Measurements from ENCODE around the gene PALM3. TPM values are rescaled to one million over a fixed set of nuclear protein-coding genes. Genes with fewer than 3 reads are reported as not detected.
"Not testable (repeated sequence)": the region's sequence is repeated elsewhere in the genome, so short reads cannot be mapped to it uniquely, and the experiment has no call there.

The PALM3 gene
- total RNA-seq, 1 donor from 2014 or later, result not detected

DNA sequence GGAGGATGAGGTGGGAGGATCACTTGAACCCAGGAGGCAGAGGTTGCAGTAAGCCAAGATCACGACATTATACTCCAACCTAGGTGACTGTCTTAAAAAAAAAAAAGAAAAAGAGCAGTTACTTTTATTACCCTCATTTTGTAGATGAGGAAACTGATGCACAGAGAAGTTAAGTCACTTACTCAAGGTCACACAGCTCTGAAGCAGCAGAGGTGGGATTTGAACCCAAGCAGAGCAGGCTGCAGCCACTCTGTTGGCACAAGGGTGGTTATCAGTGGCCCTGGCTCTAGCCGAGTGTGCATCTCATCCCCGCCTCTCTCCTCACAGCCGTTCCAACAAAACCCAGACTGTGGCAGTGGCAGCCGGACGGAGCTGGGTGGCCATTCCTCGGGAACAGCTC lies 22.7 kb downstream of the PALM3 start:
- H3K9ac ChIP-seq, result no peak overlapping the region
- H3F3A ChIP-seq (ENCODE audit: low read depth), result no peaks in the 10 kb centered on the region
- no peak overlapping the region for H3K27ac ChIP-seq
- no peak overlapping the region for H3K4me2 ChIP-seq
- H3K9me3 ChIP-seq (ENCODE audit: low read depth), result no peaks in the 10 kb centered on the region
- no peak overlapping the region for H3K27ac Mint-ChIP-seq
- no peak overlapping the region for H2AFZ ChIP-seq (replicated peaks)
- H3K27me3 Mint-ChIP-seq (ENCODE audit: insufficient read depth, low read depth), result peaks cover 2% of the 10 kb centered on the region
- H3K27me3 ChIP-seq, result no peaks in the 10 kb centered on the region
- H3K4me1 ChIP-seq, result no peaks in the 10 kb centered on the region
- H3K9me3 Mint-ChIP-seq, result no peaks in the 10 kb centered on the region
- H4K20me1 ChIP-seq (ENCODE audit: low read depth), result no peaks in the 10 kb centered on the region
- no peaks in the 10 kb centered on the region for H3K36me3 ChIP-seq
- no peaks in the 10 kb centered on the region for H3K79me2 ChIP-seq (ENCODE audit: low read depth)
- TF ChIP-seq, protein P1, sequence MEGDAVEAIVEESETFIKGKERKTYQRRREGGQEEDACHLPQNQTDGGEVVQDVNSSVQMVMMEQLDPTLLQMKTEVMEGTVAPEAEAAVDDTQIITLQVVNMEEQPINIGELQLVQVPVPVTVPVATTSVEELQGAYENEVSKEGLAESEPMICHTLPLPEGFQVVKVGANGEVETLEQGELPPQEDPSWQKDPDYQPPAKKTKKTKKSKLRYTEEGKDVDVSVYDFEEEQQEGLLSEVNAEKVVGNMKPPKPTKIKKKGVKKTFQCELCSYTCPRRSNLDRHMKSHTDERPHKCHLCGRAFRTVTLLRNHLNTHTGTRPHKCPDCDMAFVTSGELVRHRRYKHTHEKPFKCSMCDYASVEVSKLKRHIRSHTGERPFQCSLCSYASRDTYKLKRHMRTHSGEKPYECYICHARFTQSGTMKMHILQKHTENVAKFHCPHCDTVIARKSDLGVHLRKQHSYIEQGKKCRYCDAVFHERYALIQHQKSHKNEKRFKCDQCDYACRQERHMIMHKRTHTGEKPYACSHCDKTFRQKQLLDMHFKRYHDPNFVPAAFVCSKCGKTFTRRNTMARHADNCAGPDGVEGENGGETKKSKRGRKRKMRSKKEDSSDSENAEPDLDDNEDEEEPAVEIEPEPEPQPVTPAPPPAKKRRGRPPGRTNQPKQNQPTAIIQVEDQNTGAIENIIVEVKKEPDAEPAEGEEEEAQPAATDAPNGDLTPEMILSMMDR (IDR thresholded peaks at IDR 0.05), result no peak
- TF ChIP-seq EZH2 (IDR thresholded peaks at IDR 0.05) (no peak), EZH2phosphoT487 (IDR thresholded peaks at IDR 0.05) (no peak)
- H3K4me3 ChIP-seq, result no peak overlapping the region
- no peak overlapping the region for H3K4me3 Mint-ChIP-seq
- peaks cover 6% of the 10 kb centered on the region for H3K4me1 Mint-ChIP-seq
- no peaks in the 10 kb centered on the region for H3K36me3 Mint-ChIP-seq
- no peak for DNase-seq (ENCODE audit: low spot score)

DNA sequence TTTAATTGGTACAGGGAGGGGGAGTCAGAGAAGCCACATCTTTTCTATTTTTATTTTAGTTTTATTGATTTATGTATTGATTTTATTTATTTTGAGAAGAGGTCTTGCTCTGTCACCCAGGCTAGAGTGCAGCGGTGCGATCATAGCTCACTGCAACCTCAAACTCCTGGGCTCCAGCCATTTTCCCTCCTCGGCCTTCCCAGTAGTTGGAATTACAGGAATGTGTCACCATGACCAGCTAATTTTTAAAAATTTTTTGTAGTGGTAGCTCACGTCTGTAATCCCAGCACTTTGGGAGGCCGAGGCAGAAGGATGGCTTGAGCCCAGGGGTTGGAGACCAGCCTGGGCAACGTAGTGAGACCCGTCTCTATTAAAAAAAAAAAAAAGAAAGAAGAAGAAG lies 26.2 kb downstream of the PALM3 start:
- Histone ChIP-seq H3F3A (ENCODE audit: low read depth) (peaks cover 6% of the 10 kb centered on the region), H2AFZ (replicated peaks) (no peak overlapping the region), H3K9me3 (ENCODE audit: low read depth) (no peaks in the 10 kb centered on the region), H3K27me3 (peaks cover 18% of the 10 kb centered on the region), H3K9ac (no peak overlapping the region), H3K36me3 (no peaks in the 10 kb centered on the region), H3K4me2 (no peak overlapping the region), H3K27ac (no peak overlapping the region), H3K79me2 (ENCODE audit: low read depth) (no peaks in the 10 kb centered on the region), H3K4me1 (peaks cover 6% of the 10 kb centered on the region), H4K20me1 (ENCODE audit: low read depth) (no peaks in the 10 kb centered on the region), H3K4me3 (no peak overlapping the region)
- Mint-ChIP-seq H3K36me3 (no peaks in the 10 kb centered on the region), H3K4me1 (peaks cover 8% of the 10 kb centered on the region), H3K27me3 (ENCODE audit: insufficient read depth, low read depth) (peaks cover 6% of the 10 kb centered on the region), H3K9me3 (no peaks in the 10 kb centered on the region), H3K4me3 (no peak overlapping the region), H3K27ac (no peak overlapping the region)
- no peak for TF ChIP-seq EZH2 (IDR thresholded peaks at IDR 0.05)
- TF ChIP-seq, protein P1 (IDR thresholded peaks at IDR 0.05), result no peak
- TF ChIP-seq EZH2phosphoT487 (IDR thresholded peaks at IDR 0.05), result no peak
- no peak for DNase-seq (ENCODE audit: low spot score)

DNA sequence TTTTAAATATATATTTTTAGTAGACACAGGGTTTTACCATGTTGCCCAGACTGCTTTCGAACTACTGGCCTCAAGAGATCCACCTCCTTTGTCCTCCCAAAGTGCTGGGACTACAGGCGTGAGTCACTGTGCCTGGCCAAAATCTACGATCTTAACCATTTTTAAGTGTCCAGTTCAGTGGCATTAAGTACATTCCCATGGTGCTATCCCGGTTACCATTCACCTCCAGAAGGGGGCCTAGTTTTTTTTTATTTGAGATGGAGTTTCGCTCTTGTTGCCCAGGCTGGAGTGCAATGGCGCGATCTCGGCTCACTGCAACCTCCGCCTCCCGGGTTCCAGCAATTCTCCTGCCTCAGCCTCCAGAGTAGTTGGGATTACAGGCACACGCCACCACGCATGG lies 26.7 kb downstream of the PALM3 start:
- H2AFZ ChIP-seq (replicated peaks); H3K9me3 Mint-ChIP-seq; H4K20me1 ChIP-seq (ENCODE audit: low read depth); H3K9me3 ChIP-seq (ENCODE audit: low read depth); H3K4me2 ChIP-seq; H3K27ac ChIP-seq; H3K4me1 Mint-ChIP-seq; DNase-seq (ENCODE audit: low spot score); H3K36me3 ChIP-seq; H3K27ac Mint-ChIP-seq; H3K36me3 Mint-ChIP-seq; H3K27me3 Mint-ChIP-seq (ENCODE audit: insufficient read depth, low read depth); H3K9ac ChIP-seq; H3K4me3 Mint-ChIP-seq; H3K4me3 ChIP-seq; H3K79me2 ChIP-seq (ENCODE audit: low read depth); H3K4me1 ChIP-seq: not testable (repeated sequence)
- TF ChIP-seq, protein P1 (IDR thresholded peaks at IDR 0.05), result peak; percentile 21
- H3K27me3 ChIP-seq, result peaks cover 23% of the 10 kb centered on the region
- H3F3A ChIP-seq (ENCODE audit: low read depth), result peaks cover 12% of the 10 kb centered on the region

DNA sequence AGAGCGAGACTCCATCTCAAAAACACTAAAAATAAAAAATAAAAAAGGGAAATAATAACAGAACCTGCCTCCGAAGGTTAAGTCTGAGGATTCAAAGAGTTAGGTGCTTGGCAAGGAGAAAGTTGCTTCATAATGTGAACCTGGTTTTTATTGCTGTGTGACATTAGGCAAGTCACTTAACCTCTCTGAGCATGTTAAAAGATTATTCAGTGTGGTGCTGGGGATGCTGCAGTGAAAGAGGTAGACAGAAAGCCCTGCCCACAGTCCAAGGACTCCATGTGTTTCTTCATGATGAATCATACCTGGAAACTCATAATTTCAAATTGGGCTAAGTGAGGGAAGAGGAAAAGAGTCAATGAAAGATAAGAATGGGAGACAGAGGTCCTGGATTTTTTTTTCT lies 27.9 kb downstream of the PALM3 start:
- TF ChIP-seq EZH2phosphoT487 (IDR thresholded peaks at IDR 0.05), result no peak
- TF ChIP-seq, protein P1 (IDR thresholded peaks at IDR 0.05), result no peak
- no peak for TF ChIP-seq EZH2 (IDR thresholded peaks at IDR 0.05)
- H3K4me1 Mint-ChIP-seq, result peaks cover 8% of the 10 kb centered on the region
- H3K27ac ChIP-seq, result no peak overlapping the region
- H3K9ac ChIP-seq, result no peak overlapping the region
- H3K79me2 ChIP-seq (ENCODE audit: low read depth), result no peaks in the 10 kb centered on the region
- peak overlapping the region; percentile 36 for H3K4me3 Mint-ChIP-seq
- H2AFZ ChIP-seq (replicated peaks), result no peak overlapping the region
- H3K36me3 ChIP-seq, result no peaks in the 10 kb centered on the region
- no peak overlapping the region for H3K4me2 ChIP-seq
- H3K4me3 ChIP-seq, result no peak overlapping the region
- no peaks in the 10 kb centered on the region for H3K9me3 ChIP-seq (ENCODE audit: low read depth)
- H3F3A ChIP-seq (ENCODE audit: low read depth), result peaks cover 12% of the 10 kb centered on the region
- no peaks in the 10 kb centered on the region for H3K9me3 Mint-ChIP-seq
- no peaks in the 10 kb centered on the region for H3K36me3 Mint-ChIP-seq
- H3K27ac Mint-ChIP-seq, result no peak overlapping the region
- peaks cover 6% of the 10 kb centered on the region for H3K27me3 Mint-ChIP-seq (ENCODE audit: insufficient read depth, low read depth)
- DNase-seq (ENCODE audit: low spot score), result no peak
- H4K20me1 ChIP-seq (ENCODE audit: low read depth), result no peaks in the 10 kb centered on the region
- peaks cover 6% of the 10 kb centered on the region for H3K4me1 ChIP-seq
- H3K27me3 ChIP-seq, result peaks cover 24% of the 10 kb centered on the region
